Measurements from ENCODE around the gene KCTD4.

GRCh38 chr13:45168555-45168930 lies 32.3 kb downstream of the KCTD4 start:
- TF ChIP-seq REST (IDR thresholded peaks at IDR 0.05; ENCODE audit: insufficient read depth in 1 of 2, low read depth in 2 of 2, low read length in 2 of 2): no peak
- TF ChIP-seq POLR2AphosphoS5 (IDR thresholded peaks at IDR 0.05; ENCODE audit: low read depth, low read length): no peak
- no peak for TF ChIP-seq TAF1 (IDR thresholded peaks at IDR 0.05; ENCODE audit: borderline replicate concordance, insufficient read depth, low read length)
